ENCODE measurements around the gene NT5C3A.
"Not testable (repeated sequence)": the region's sequence is repeated elsewhere in the genome, so short reads cannot be mapped to it uniquely, and the experiment has no call there.

DNA sequence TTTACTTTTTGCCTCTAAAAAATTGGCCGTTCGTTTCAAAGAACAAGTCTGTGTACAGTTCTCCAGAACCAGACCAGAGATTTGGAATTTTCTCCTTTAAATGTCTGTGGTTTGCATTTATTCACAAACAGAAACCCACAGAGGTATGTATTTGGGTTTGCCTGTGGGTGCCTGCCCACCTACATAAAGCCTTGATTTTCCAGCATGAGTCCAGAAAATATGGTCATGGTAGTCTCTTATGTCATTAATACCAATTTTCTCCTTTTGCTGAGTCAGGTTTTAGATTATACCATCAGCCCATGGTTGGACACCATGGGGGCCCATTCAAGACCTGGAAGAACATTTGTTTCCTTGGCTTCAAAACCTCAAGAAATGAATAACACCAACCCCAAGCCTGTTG lies 82.7 kb downstream of the NT5C3A start:
- TF ChIP-seq CTCF (IDR thresholded peaks at IDR 0.05 in 4 of 5, conservative IDR thresholded peaks at IDR 0.05 in 1 of 5); POLR2A (IDR thresholded peaks at IDR 0.05): not testable (repeated sequence)

All from gastrocnemius medialis (tissue), 4 donors.